Sigmoid colon (tissue), 4 donors: ENCODE data around the gene SPRED2.

Experiments
- CTCF ChIP-seq, 4 experiments: fragments of 450-650 bp in 3 of 4; fragments of 200-600 bp in 1 of 4; IDR thresholded peaks; one replicate each; pipeline ENCODE4 v1.5.1; 2016 to 2019; ENCODE audit warnings: antibody characterized with exemption in 4 of 4, mild to moderate bottlenecking in 3 of 4, moderate library complexity in 2 of 4
- EP300 ChIP-seq, 4 donors: sonication (generic); formaldehyde crosslinking; IDR thresholded peaks; one replicate each; pipeline ENCODE4 v1.6.1; 2017; ENCODE audit warnings: antibody characterized with exemption in 4 of 4
- POLR2A ChIP-seq, 2 donors: fragments of 450-650 bp; IDR thresholded peaks; one replicate each; pipeline ENCODE4 v1.6.1; 2016; ENCODE audit warnings: antibody characterized with exemption in 2 of 2, mild to moderate bottlenecking in 2 of 2, moderate library complexity in 2 of 2
- POLR2AphosphoS5 ChIP-seq, 4 donors: sonication (generic); formaldehyde crosslinking; IDR thresholded peaks; one replicate each; pipeline ENCODE4 v1.6.1; 2017; ENCODE audit warnings: antibody characterized with exemption in 4 of 4

GRCh38 chr2:65471409-65471808 lies 39.0 kb upstream of the SPRED2 start:
- no peak for TF ChIP-seq CTCF (IDR thresholded peaks at IDR 0.05)
- TF ChIP-seq POLR2A (IDR thresholded peaks at IDR 0.05), result no peak
- TF ChIP-seq POLR2AphosphoS5 (IDR thresholded peaks at IDR 0.05), result no peak
- TF ChIP-seq EP300 (IDR thresholded peaks at IDR 0.05), result no peak
